GM18909 (cell line): Measurements from ENCODE around the gene PLEKHA4.
"Not testable (repeated sequence)": the region's sequence is repeated elsewhere in the genome, so short reads cannot be mapped to it uniquely, and the experiment has no call there.

ENCODE experiments used
- ATAC-seq: cut with Tn5 transposase; IDR thresholded peaks from one replicate; pipeline ENCODE4 v1.9.1; 2021; ENCODE audit warnings: mild to moderate bottlenecking; ENCODE audit not compliant: unreplicated experiment, poor library complexity

The PLEKHA4 gene

DNA sequence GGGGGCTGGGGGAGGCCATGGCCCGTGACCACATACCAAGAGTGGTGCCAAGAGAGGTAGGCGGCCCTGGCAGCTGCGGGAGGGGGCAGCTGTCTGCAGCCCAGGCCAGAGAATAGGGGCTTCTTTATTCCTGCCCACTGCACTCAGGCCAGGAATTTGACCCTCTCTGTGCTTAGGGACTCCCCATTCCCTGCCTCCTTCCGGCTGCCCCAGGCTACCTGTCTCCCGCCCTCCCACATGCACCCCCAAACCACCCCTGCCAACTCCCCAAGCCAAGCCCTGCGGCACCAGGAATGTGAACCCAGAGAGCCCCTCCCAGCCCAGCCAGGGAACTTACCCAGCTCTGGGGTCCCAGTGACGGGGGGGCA, 687 bp downstream of the PLEKHA4 start:
- ATAC-seq, result no peak

DNA sequence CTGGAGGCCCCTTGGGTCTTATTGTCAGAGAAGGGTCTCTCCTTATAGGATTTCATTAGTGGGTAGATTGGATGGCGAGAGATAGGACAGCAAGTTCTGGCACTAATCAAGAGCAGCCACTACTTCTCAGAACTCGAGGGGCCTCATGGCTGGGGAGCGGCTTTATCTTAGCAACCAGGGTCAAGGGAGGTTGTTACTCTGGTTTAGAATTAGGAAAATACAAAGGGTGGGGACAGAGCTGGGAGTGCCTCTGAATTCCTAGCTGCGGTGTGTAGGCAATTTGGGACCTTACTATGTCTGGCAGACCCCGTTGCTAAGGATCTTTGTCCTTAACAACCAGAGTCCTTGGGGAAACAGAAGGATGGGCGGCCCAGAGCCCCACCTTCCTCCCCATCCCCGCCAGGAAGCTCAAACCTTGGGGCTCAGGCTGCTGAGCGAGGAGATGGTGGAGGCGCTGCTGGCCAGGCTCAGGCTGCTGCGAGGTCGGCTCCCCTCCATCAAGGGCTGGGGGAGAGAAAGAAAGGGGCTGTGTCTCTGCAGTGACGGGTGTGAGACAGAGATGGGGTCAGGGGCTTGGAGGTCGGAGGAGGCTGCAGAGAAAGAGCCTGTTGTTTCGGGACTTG, 1.2 kb downstream of the PLEKHA4 start:
- ATAC-seq, result no peak

DNA sequence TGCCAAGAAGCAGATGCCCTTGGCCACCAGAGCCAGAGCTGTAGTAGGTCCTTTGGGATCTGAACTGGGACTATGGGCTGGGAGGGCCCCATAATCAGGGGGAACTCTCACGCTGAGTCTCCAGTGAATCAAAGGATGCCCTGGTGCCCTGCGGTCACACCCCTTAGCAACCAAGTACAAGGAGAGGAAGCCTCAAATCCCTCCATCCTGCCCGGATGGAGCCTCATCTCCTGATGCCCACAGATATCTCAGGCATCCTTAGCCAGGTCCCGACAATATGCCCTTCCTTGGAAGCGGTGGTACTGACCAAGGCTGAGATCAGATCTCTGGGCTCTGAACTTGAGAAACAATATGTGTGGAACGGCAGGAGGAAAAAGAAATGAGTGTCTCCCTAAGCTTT, 1.7 kb downstream of the PLEKHA4 start:
- ATAC-seq, result no peak

GRCh38 chr19:48862827-48863226, 5.6 kb downstream of the PLEKHA4 start:
- ATAC-seq, result no peak

- ATAC-seq, result no peak
Measured at GRCh38 chr19:48861313-48861712, 7.1 kb downstream of the PLEKHA4 start.

GRCh38 chr19:48859711-48860572, 8.5 kb downstream of the PLEKHA4 start:
- ATAC-seq, result no peak

DNA sequence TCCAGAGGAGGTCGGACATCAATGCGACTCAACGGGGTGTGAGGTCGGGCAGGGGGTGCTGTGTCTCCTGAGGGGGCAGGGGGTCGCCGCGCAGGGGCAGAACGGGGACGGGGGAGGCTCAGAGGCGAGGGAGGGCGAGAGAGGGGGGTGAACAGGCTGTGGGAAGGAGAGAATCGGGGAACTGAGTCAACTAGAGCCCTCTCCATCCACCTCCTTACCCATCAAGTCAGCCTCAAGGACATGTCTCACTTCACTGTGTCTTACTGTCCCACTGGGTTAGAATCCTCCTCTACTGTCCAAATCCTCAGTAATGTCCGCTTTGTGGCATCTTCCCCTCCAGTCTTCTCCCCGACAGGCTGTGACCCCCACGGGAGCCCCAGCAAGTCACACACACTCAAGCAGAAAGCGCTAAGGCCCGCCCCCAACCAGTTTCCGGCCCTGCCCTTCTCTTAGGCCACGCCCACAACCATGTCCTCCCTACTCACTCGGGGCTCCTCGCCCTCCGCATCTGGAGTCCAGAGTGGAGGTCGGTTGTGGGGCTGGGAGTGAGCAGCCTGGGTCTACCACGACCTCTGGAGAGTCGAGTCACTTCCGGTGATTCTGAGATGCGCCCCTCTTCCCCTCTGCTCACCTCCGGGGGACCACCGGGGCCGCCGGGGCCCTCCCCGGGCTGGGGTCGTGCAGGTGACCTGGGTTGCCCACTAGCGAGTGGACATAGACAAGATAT, 9.3 kb downstream of the PLEKHA4 start:
- no peak for ATAC-seq

GRCh38 chr19:48856921-48857320, 11.5 kb downstream of the PLEKHA4 start:
- no peak for ATAC-seq

DNA sequence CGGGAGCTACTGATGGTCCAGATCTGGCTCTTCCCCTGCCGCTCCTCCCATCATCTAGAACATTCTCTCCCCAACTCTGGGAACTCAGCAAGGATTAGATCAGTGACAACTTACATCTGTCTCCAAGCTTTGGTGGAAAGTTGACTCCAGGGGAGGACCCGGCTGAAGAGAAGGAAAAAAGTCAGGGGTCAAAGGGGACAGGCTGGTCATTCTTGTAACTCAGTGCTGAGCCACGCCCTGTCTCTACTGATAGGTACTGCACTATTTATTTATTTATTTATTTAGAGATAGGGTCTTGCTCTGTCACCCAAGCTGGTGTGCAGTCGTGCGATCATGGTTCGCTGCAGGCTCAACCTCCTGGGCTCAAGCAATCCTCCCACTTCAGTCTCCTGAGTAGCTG, 14.3 kb downstream of the PLEKHA4 start:
- ATAC-seq, result no peak

- no peak for ATAC-seq
Measured at GRCh38 chr19:48853483-48853882, 14.9 kb downstream of the PLEKHA4 start.

- ATAC-seq, result no peak
Measured at GRCh38 chr19:48852292-48852691, 16.1 kb downstream of the PLEKHA4 start.

- not testable (repeated sequence) for ATAC-seq
Measured at GRCh38 chr19:48846659-48847058, 21.8 kb downstream of the PLEKHA4 start.

DNA sequence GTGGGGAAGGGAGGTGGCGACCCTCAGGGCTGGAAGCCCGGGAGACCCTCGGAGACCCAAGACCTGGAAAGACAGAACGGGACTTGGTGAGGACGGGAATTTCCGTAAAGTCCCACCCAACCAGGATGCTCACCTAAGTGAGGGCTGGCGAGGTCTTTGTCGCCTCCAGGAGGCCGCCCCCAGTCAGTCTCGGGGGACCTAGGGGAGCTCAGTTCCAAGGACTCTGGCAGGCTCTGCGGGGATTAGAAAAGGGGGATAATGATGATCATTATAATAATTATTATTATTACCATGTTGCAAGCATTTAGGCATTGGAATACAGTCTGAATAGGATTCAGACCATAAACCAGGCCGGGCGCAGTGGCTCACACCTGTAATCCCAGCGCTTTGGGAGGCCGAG, 23.0 kb downstream of the PLEKHA4 start:
- no peak for ATAC-seq

GRCh38 chr19:48844472-48844871, 23.9 kb downstream of the PLEKHA4 start:
- no peak for ATAC-seq

DNA sequence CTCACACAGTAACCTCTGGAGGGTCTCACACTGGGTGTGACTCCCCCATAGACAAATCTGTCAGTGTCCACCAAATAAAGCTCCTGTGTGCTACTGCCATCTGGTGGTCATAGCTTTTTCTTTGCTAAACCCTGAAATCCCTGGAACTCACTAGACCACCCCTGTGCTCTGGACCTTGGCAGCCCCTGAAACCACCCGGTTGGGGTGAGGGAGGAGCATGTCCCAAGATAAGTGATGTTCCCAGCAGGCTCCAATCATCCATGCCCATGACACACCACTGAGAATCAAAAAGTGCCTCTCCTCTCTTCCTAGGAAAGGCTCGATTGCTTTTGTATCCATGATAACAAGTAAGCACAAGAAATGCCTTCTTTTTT, 25.6 kb downstream of the PLEKHA4 start:
- ATAC-seq, result no peak

DNA sequence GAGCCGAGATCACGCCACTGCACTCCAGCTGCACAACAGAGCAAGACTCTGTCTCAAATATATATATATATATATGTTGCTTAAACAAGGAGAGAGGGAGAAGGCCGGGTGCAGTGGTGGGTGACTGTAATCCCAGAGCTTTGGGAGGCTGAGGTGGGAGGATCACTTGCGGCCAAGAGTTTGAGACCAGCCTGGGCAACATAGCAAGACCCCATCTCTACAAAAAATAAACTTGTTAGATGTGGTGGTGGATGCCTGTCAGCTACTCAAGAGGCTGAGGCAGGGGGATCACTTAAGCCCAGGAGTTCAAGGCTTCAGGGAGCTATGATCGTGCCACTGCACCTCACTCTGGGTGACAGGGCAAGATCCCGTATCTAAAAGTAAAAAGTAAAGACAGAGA, 26.8 kb downstream of the PLEKHA4 start:
- ATAC-seq, result no peak

DNA sequence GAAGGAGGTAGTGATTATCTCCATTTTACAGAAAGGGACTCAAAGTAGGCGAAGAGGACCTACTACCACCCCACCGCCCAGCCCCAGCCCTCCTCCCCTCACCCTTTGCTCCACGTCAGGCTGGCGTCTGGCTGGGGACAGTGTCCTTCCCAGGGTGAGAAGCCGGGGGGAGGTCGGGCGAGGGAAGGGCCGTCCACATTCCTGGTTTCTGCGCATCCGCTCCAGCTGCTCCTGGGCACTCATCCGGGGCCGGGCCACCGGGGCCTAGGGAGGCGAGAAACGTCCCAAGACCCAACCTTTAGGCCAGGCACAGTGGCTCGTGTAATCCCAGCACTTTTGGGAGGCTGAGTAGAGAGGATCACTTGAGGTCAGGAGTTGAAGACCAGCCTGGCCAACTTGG, 27.4 kb downstream of the PLEKHA4 start:
- ATAC-seq, result no peak

DNA sequence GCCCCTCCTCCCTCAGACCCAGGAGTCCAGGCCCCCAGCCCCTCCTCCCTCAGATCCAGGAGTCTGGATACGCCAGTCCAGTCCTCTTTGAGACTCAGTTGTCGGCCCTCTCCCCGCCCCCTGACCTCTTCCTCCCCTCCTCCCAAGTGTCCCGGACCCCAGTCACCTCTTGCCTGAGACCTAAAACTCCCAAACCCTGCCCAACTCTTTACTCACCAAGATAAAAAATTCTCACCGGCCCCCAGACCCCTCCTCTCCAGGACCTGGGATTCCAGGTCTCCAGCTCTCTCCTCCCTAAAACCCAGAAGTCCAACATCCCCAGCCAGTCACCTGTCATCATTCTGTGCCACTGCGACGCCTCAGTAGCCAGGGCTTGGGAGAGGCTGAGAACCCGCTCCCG, 30.7 kb downstream of the PLEKHA4 start:
- ATAC-seq, result no peak

DNA sequence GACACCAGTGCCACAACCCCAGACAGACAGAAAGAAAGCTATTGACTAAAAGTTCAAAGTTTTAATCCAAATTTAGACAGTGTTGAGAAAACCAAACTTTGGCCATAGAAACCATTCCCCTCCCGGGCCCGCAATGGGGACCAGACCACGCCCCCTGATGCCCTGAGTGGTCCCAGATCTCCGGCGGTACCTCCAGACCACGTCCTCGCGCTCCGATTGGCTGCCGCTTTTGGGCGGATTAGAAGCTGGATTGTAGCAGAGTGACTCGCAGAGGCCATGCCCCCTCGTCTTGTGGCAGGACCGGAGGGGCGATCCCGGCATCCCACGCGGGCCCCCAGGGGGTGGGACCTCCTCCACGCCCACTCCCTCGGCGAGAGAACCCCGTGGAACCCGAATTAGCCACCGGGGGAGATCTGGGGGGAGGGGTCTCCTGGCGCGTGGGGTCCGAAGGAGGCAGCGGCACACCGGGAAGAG, 31.3 kb downstream of the PLEKHA4 start:
- ATAC-seq, result no peak

GRCh38 chr19:48836089-48837017, 32.1 kb downstream of the PLEKHA4 start, which contains the start of gene HSD17B14:
TSS of gene HSD17B14 (minus strand) at chr19:48836491. CDS start at chr19:48836411, 80 bp downstream.
- ATAC-seq, result peak; percentile 16
